ENCODE results near the gene ISL2.

The ISL2 gene

GRCh38 chr15:76343313-76343996 is 6.9 kb downstream of the ISL2 start:
- no peak for DNase-seq

- DNase-seq: no peak
Measured at GRCh38 chr15:76344893-76345582, 8.5 kb downstream of the ISL2 start.

- DNase-seq: no peak
Measured at GRCh38 chr15:76345583-76345879, 9.0 kb downstream of the ISL2 start.

DNA sequence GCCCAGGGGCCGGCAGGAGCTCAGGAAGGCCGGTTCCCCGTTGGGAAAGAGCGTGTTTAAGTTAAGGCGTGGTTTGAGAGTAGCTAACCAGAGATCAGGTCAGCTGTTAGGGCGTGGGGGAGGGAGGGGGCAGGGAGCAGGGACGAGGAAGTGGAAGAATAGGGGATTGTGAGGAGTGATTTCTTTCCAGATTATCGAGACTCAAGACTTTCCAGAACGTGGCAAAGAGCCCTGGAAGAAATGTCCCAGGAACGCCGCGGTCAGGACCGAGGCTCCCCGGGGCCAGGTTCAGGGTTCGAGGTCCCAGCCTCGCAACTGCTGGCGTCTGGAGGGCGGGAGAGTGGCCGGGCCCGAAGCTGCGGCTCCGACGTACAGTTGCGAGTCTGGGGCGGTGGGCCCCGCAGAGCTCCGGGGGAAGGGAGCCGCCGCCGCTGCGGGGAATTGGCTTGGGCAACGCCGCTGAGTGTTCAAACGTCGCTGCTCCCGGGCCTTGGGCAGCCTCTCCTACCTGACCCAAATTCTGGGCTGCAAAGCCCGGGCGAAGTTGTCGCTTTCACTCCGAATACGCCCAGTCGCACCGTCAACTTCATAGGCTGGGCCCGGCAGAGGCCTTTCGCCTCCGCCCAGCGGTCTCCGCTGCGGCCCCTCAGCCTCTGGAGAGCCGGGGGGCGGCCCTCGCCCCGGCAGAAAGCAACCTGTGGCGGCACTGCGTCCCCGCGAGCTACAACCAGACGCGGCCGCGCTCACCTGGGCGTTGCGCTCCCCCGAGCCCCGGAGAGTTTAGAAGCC is 9.5 kb downstream of the ISL2 start:
- no peak for DNase-seq

GRCh38 chr15:76346669-76347481 is 10.3 kb downstream of the ISL2 start:
- DNase-seq: no peak

GRCh38 chr15:76347482-76348055 is 11.0 kb downstream of the ISL2 start:
- DNase-seq: no peak

GRCh38 chr15:76349301-76350070 is 12.9 kb downstream of the ISL2 start:
- DNase-seq: no peak

GRCh38 chr15:76353023-76353577 is 16.5 kb downstream of the ISL2 start:
- DNase-seq: no peak

GRCh38 chr15:76353903-76354302 is 17.3 kb downstream of the ISL2 start:
- DNase-seq: no peak

GRCh38 chr15:76354823-76355440 is 18.4 kb downstream of the ISL2 start:
- DNase-seq: no peak

DNA sequence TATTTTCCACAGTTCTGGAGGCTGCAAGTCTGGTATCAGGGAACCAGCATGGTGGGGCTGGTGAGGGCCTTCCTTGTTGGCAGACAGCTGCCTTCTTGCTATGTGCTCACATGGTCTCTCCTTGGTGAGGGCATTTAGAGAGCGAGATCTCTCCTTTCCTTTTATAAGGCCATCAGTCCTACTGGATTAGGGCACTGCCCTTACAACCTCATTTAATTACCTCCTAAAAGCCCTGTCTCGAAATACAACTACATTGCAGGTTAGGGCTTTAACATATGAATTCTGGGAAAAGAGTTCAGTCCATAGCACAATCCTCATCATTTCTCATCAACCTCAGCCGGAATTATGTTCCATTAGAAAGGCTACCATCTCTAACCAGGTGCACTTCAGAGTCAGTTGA is 21.9 kb downstream of the ISL2 start:
- DNase-seq: no peak

DNA sequence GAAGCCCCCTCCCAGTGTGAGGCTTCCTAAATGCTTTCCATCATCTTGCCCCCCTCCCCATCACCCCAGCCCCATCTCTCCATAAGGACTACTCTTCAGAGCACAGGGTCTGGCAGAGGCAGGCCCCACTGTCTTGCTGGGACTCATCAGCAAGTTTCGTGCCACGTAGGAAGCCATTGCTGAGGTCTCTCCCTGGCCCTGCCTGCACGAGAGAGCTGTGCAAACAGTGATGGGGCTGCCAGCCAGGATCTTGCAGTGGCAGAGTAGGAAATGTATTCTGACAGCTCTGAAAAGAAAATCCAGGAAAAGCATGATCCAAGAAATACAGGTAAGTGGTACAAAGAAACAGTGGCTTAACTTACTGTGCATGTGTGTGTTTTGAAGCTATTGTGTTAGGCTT is 22.6 kb downstream of the ISL2 start:
- DNase-seq: no peak

- DNase-seq: no peak
Measured at GRCh38 chr15:76360416-76360815, 23.8 kb downstream of the ISL2 start.

- no peak for DNase-seq
Measured at GRCh38 chr15:76363251-76363650, 26.7 kb downstream of the ISL2 start.

GRCh38 chr15:76366714-76367113 is 30.1 kb downstream of the ISL2 start:
- DNase-seq: no peak

DNA sequence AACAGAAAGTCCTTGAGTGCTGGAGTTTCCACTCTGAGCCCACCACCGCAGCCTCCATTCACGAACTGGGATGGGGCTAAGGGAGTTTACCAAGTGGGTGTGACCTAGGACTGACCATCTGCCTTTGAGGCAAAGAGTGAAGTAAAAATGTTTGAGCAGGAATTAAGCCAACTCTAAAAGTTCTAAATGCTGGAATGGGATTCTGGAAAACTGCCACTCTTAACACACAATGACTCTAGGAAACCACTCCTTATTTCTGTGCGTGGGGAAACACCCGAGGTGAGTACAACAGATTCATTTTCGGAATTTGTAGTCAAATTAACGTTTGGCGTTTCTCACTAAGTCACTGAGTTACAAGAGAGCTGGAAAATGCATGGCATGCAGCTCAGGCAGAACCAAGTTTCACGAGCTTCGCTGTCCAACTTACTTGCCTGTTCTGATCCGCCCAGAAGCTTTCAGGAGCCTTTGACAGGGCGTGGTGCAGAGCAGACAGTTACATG is 31.6 kb downstream of the ISL2 start:
- DNase-seq: no peak

- DNase-seq: no peak
Measured at GRCh38 chr15:76376029-76376428, 39.5 kb downstream of the ISL2 start.

GRCh38 chr15:76376816-76377215 is 40.2 kb downstream of the ISL2 start:
- no peak for DNase-seq

GRCh38 chr15:76377217-76377616 is 40.6 kb downstream of the ISL2 start:
- no peak for DNase-seq

- DNase-seq: no peak
Measured at GRCh38 chr15:76377751-76378150, 41.2 kb downstream of the ISL2 start.

- DNase-seq: no peak
Measured at GRCh38 chr15:76378691-76379090, 42.1 kb downstream of the ISL2 start.

All from activated gamma-delta T cell (primary cell).